IMR-90 (cell line): ENCODE data around the gene LEMD1. TPM values are rescaled to one million over a fixed set of nuclear protein-coding genes. Genes with fewer than 3 reads are reported as not detected.

Experiments
- ATAC-seq: fragments of 200-7000 bp; cut with Tn5 transposase; 2 replicates; pipeline ENCODE4 v1.9.1; 2020; ENCODE audit warnings: low read depth, mild to moderate bottlenecking, moderate library complexity
- BruUV-seq: library from RNA; stranded (reverse); fragments of 400-500 nt; replicated peaks from 2 replicates; lab custom pipeline; 2021; lab: Mats Ljungman, UMichigan
- CTCF ChIA-PET: fragments of 300-600 bp; formaldehyde crosslinking; extraction: SDS; loops from one replicate; lab custom pipeline; 2021; ENCODE audit warnings: antibody characterized with exemption; lab: Yijun Ruan, JAX
- POLR2A ChIA-PET: fragments of 300-600 bp; sonication (Branson Sonifier 250); formaldehyde crosslinking; loops from one replicate; lab custom pipeline; 2022; ENCODE audit warnings: antibody characterized with exemption; ENCODE audit not compliant: unreplicated experiment; lab: Charles Lee
- DNase-seq: peaks from one replicate; pipeline ENCODE4 v3.0.0; 2013
- H2AFZ ChIP-seq: replicated peaks from 2 replicates; pipeline ENCODE3; 2013; ENCODE audit warnings: low read length, mild to moderate bottlenecking; ENCODE audit not compliant: poor library complexity
- H2AK5ac ChIP-seq: 2 replicates; pipeline ENCODE4 v1.6.1; 2013; ENCODE audit warnings: low read depth, low read length, inconsistent platforms
- H2AK9ac ChIP-seq: replicated peaks from 2 replicates; pipeline ENCODE3; 2013; ENCODE audit warnings: mild to moderate bottlenecking, low read depth, low read length, moderate library complexity; ENCODE audit not compliant: poor library complexity
- H2BK120ac ChIP-seq: 2 replicates; pipeline ENCODE4 v1.6.1; 2013; ENCODE audit warnings: low read depth, low read length, inconsistent platforms
- H2BK15ac ChIP-seq: 3 replicates; pipeline ENCODE4 v1.6.1; 2013; ENCODE audit warnings: low read depth, low read length, inconsistent platforms
- H2BK20ac ChIP-seq: 2 replicates; pipeline ENCODE4 v1.6.1; 2013; ENCODE audit warnings: low read depth, mild to moderate bottlenecking, inconsistent platforms, low read length, moderate library complexity
- H2BK5ac ChIP-seq: 2 replicates; pipeline ENCODE4 v1.6.1; 2013; ENCODE audit warnings: mild to moderate bottlenecking, low read depth, low read length, inconsistent platforms; ENCODE audit not compliant: poor library complexity, severe bottlenecking
- H3K14ac ChIP-seq: replicated peaks from 2 replicates; pipeline ENCODE4 v1.6.1; 2013; ENCODE audit warnings: low read depth, low read length, inconsistent platforms
- H3K18ac ChIP-seq: 2 replicates; pipeline ENCODE4 v1.6.1; 2013; ENCODE audit warnings: low read depth, low read length, control low read depth
- H3K23ac ChIP-seq: 2 replicates; pipeline ENCODE4 v1.6.1; 2013; ENCODE audit warnings: low read depth, low read length, inconsistent platforms
- H3K27ac ChIP-seq: 2 replicates; pipeline ENCODE4 v1.5.1; 2013; ENCODE audit warnings: mild to moderate bottlenecking, control low read depth, low read length; ENCODE audit not compliant: insufficient read depth
- H3K27me3 ChIP-seq: 2 replicates; pipeline ENCODE4 v1.6.1; 2013; ENCODE audit warnings: low read length; ENCODE audit not compliant: control insufficient read depth, insufficient read depth
- H3K36me3 ChIP-seq: 2 replicates; pipeline ENCODE4 v1.6.1; 2013; ENCODE audit warnings: low read length, mixed read lengths; ENCODE audit not compliant: control insufficient read depth, insufficient read depth
- H3K4ac ChIP-seq: 2 replicates; pipeline ENCODE4 v1.6.1; 2013; ENCODE audit warnings: low read depth, low read length, inconsistent platforms
- H3K4me1 ChIP-seq: 2 replicates; pipeline ENCODE4 v1.6.1; 2013; ENCODE audit warnings: low read length, mixed read lengths; ENCODE audit not compliant: control insufficient read depth, insufficient read depth
- H3K4me2 ChIP-seq: 2 replicates; pipeline ENCODE4 v1.6.1; 2013; ENCODE audit warnings: low read depth, mild to moderate bottlenecking, control low read depth, low read length, moderate library complexity
- H3K4me3 ChIP-seq: 2 replicates; pipeline ENCODE4 v1.5.1; 2013; ENCODE audit warnings: low read depth, mild to moderate bottlenecking, control low read depth, low read length, moderate library complexity; ENCODE audit not compliant: insufficient read depth
- H3K56ac ChIP-seq: 2 replicates; pipeline ENCODE4 v1.6.1; 2013; ENCODE audit warnings: low read length, inconsistent platforms; ENCODE audit not compliant: insufficient read depth; ENCODE audit errors: extremely low read depth
- H3K79me1 ChIP-seq, 2 experiments: 2 replicates each; pipeline ENCODE4 v1.6.1; 2013; ENCODE audit warnings: low read length in 2 of 2, inconsistent platforms in 1 of 2, low read depth in 1 of 2
- H3K9ac ChIP-seq: 2 replicates; pipeline ENCODE4 v1.6.1; 2013; ENCODE audit warnings: low read depth, low read length, control low read depth
- H3K9me1 ChIP-seq: 2 replicates; pipeline ENCODE4 v1.6.1; 2013; ENCODE audit warnings: low read length, inconsistent platforms; ENCODE audit not compliant: insufficient read depth
- H3K9me3 ChIP-seq: 2 replicates; pipeline ENCODE4 v1.6.1; 2013; ENCODE audit warnings: low read length; ENCODE audit not compliant: control insufficient read depth, insufficient read depth
- H4K20me1 ChIP-seq: 2 replicates; pipeline ENCODE4 v1.6.1; 2013; ENCODE audit warnings: low read length, inconsistent platforms; ENCODE audit not compliant: insufficient read depth
- H4K5ac ChIP-seq: 2 replicates; pipeline ENCODE4 v1.6.1; 2013; ENCODE audit warnings: mild to moderate bottlenecking, low read depth, low read length, control low read depth
- H4K8ac ChIP-seq, 2 experiments: 2 replicates each; pipeline ENCODE4 v1.6.1; 2013; ENCODE audit warnings: low read depth in 2 of 2, low read length in 2 of 2, control low read depth in 1 of 2, inconsistent platforms in 1 of 2
- H4K91ac ChIP-seq: 2 replicates; pipeline ENCODE4 v1.6.1; 2013; ENCODE audit warnings: low read depth, low read length, inconsistent platforms; ENCODE audit not compliant: insufficient read depth
- CEBPB ChIP-seq: IDR thresholded peaks from 2 replicates; pipeline ENCODE4 v1.6.1; 2012; ENCODE audit warnings: low read depth, low read length, improper control_type of control experiment
- CHD1 ChIP-seq: IDR thresholded peaks from 2 replicates; pipeline ENCODE4 v1.6.1; 2012; ENCODE audit warnings: low read depth, low read length, improper control_type of control experiment
- CTCF ChIP-seq: conservative IDR thresholded peaks from 2 replicates; pipeline ENCODE4 v1.5.1; 2012; ENCODE audit warnings: mild to moderate bottlenecking, low read depth, low read length, improper control_type of control experiment
- ELK1 ChIP-seq: fragments of 150-350 bp; IDR thresholded peaks from 2 replicates; pipeline ENCODE4 v1.6.1; 2016; ENCODE audit warnings: low read depth, mild to moderate bottlenecking, low read length, moderate library complexity, borderline replicate concordance
- FOS ChIP-seq: fragments of 150-350 bp; IDR thresholded peaks from 2 replicates; pipeline ENCODE4 v1.6.1; 2016; ENCODE audit warnings: low read depth, low read length
- MAFK ChIP-seq: IDR thresholded peaks from 2 replicates; pipeline ENCODE4 v1.6.1; 2012; ENCODE audit warnings: low read depth, low read length, improper control_type of control experiment
- MAZ ChIP-seq: IDR thresholded peaks from 2 replicates; pipeline ENCODE4 v1.6.1; 2012; ENCODE audit warnings: low read depth, mild to moderate bottlenecking, low read length, improper control_type of control experiment, moderate library complexity, borderline replicate concordance
- MXI1 ChIP-seq: IDR thresholded peaks from 2 replicates; pipeline ENCODE4 v1.6.1; 2012; ENCODE audit warnings: low read depth, mild to moderate bottlenecking, low read length, moderate library complexity, borderline replicate concordance
- NFE2L2 ChIP-seq: fragments of 150-350 bp; IDR thresholded peaks from 2 replicates; pipeline ENCODE4 v1.6.1; 2016; ENCODE audit warnings: low read depth, mild to moderate bottlenecking, low read length
- POLR2A ChIP-seq: IDR thresholded peaks from 2 replicates; pipeline ENCODE4 v1.6.1; 2012; ENCODE audit warnings: mild to moderate bottlenecking, low read depth, low read length
- RAD21 ChIP-seq: IDR thresholded peaks from 2 replicates; pipeline ENCODE4 v1.6.1; 2012; ENCODE audit warnings: low read length, improper control_type of control experiment
- RCOR1 ChIP-seq: IDR thresholded peaks from 2 replicates; pipeline ENCODE4 v1.6.1; 2012; ENCODE audit warnings: mild to moderate bottlenecking, low read length, improper control_type of control experiment; ENCODE audit not compliant: insufficient replicate concordance
- WGBS, 2 experiments: methylation state at CpG; one replicate each; pipeline versions ENCODE4 v1.1.5 to v1.1.7; 2013; ENCODE audit warnings: missing lambda C conversion rate in 2 of 2; ENCODE audit not compliant: insufficient read length in 1 of 2; ENCODE audit errors: extremely low coverage in 2 of 2; 5-methylcytosine and 5-hydroxymethylcytosine counted together
- dilution Hi-C: fragments of 300-500 bp; cut with HindIII; formaldehyde crosslinking; loops from one replicate; pipeline ENCODE4 v1.14.3; 2018; ENCODE audit warnings: low sequenced_read_pairs; ENCODE audit not compliant: unreplicated experiment
- in situ Hi-C: fragments of 300-500 bp; cut with MboI; formaldehyde crosslinking; loops from 3 replicates; pipeline ENCODE4 v1.14.3; 2019; ENCODE audit warnings: low sequenced_read_pairs, inconsistent platforms, mixed read lengths
- intact Hi-C: fragments of 100-400 bp; cut with micrococcal nuclease; formaldehyde crosslinking; loops from 2 replicates; pipeline ENCODE4 v1.10.0; 2022
- polyA plus RNA-seq, 3 experiments: library from polyadenylated mRNA; depleted of rRNA; stranded (reverse); fragments of >200 nt; gene quantifications; 2 replicates each; pipeline ENCODE4 v1.2.3, GENCODE V29; 2012; ENCODE audit warnings: low replicate concordance in 1 of 3
- total RNA-seq: library from RNA; depleted of rRNA; stranded (reverse); fragments of >200 nt; gene quantifications from 2 replicates; pipeline ENCODE4 v1.2.3, GENCODE V29; 2012

Gene LEMD1
- total and polyA plus RNA-seq, 2 of the 4 experiments (the other 2 are of a cell fraction) = not detected

GRCh38 chr1:205337481-205337880 lies 84.4 kb downstream of the LEMD1 start:
- Histone ChIP-seq H3K27me3 (peaks cover 65% of the 10 kb centered on the region), H3K4ac (no peak overlapping the region), H3K79me1 (no peaks in the 10 kb centered on the region), H4K8ac (no peak overlapping the region), H3K36me3 (no peaks in the 10 kb centered on the region), H2BK20ac (no peak overlapping the region), H3K18ac (no peak overlapping the region), H4K5ac (no peak overlapping the region), H2AK9ac (no peak overlapping the region), H3K4me2 (no peak overlapping the region), H2AK5ac (no peak overlapping the region), H3K56ac (no peak overlapping the region), H4K20me1 (no peaks in the 10 kb centered on the region; the same call in 1 of the 2 replicates), H3K9me3 (no peaks in the 10 kb centered on the region; the same call in 1 of the 2 replicates), H2BK15ac (no peak overlapping the region), H3K14ac (no peak overlapping the region), H2BK120ac (no peak overlapping the region), H3K9me1 (no peaks in the 10 kb centered on the region), H2BK5ac (no peak overlapping the region), H4K91ac (no peak overlapping the region), H2AFZ (no peak overlapping the region), H3K4me3 (no peak overlapping the region), H3K9ac (no peak overlapping the region), H3K27ac (no peak overlapping the region), H3K23ac (no peak overlapping the region), H3K4me1 (no peaks in the 10 kb centered on the region)
- POLR2A ChIA-PET = interaction anchor here (0.8 kb wide), 1 partner anchor 162 kb away, joined by 3 read pairs; no protein-coding TSS in a partner anchor
- dilution Hi-C loops = no loop called here
- ATAC-seq (no peak), DNase-seq (no peak)
- in situ Hi-C loops = loop anchor here (5.0 to 10.0 kb wide), 2 partner anchors 185 to 353 kb away; no protein-coding TSS in a partner anchor
- CTCF ChIA-PET = interaction anchor here (1.0 kb wide), 2 partner anchors 93 to 141 kb away, joined by 3 read pairs; no protein-coding TSS in a partner anchor
- WGBS, 2 experiments = no CpG with 5 or more reads among the region's 7 CpGs
- intact Hi-C loops = no loop called here
- BruUV-seq = no TSS peak
- TF ChIP-seq ELK1 (no peak), MAFK (no peak), RAD21 (no peak), CTCF (no peak), NFE2L2 (no peak), MAZ (no peak), CEBPB (no peak), MXI1 (no peak), RCOR1 (no peak), FOS (no peak), CHD1 (no peak), POLR2A (no peak)
